HepG2 (cell line): ENCODE data around the gene PPP1R27. TPM values are rescaled to one million over a fixed set of nuclear protein-coding genes. Genes with fewer than 3 reads are reported as not detected.

Source experiments
- ATF7 ChIP-seq, 2 experiments: fragments of 450-650 bp in 1 of 2; sonication (generic) in 1 of 2; formaldehyde crosslinking in 1 of 2; IDR thresholded peaks; 2 replicates each; pipeline versions ENCODE4 v1.4.0 to v1.6.1; 2016 to 2020; ENCODE audit warnings: antibody characterized with exemption in 1 of 2, mild to moderate bottlenecking in 1 of 2, missing genetic modification reagents in 1 of 2
- ELF3 ChIP-seq: IDR thresholded peaks from 2 replicates; pipeline ENCODE4 v1.6.1; 2016; ENCODE audit warnings: missing genetic modification reagents, missing compliant biosample characterization
- ERF ChIP-seq: IDR thresholded peaks from 2 replicates; pipeline ENCODE4 v1.6.1; 2018; ENCODE audit warnings: missing biosample characterization, missing genetic modification reagents
- FOXA1 ChIP-seq, 2 experiments: fragments of 450-650 bp in 1 of 2; sonication (generic) in 1 of 2; formaldehyde crosslinking in 1 of 2; IDR thresholded peaks; 2 replicates each; pipeline versions ENCODE4 v1.4.0 to v1.6.1; 2016 to 2020; ENCODE audit warnings: missing genetic modification reagents in 1 of 2
- HNRNPH1 ChIP-seq: fragments of 200-400 bp; formaldehyde crosslinking; optimal IDR thresholded peaks from 2 replicates; pipeline ENCODE3; 2017; ENCODE audit warnings: mild to moderate bottlenecking, low read depth, low read length
- HNRNPL ChIP-seq: fragments of 200-400 bp; formaldehyde crosslinking; IDR thresholded peaks from 2 replicates; pipeline ENCODE4 v1.6.1; 2017; ENCODE audit warnings: mild to moderate bottlenecking, low read depth, low read length
- IKZF4 ChIP-seq: sonication (generic); formaldehyde crosslinking; IDR thresholded peaks from 2 replicates; pipeline ENCODE4 v1.5.1; 2020; ENCODE audit warnings: borderline replicate concordance, mild to moderate bottlenecking, low read depth, missing genetic modification reagents; ENCODE audit errors: not compliant biosample characterization
- MAF1 ChIP-seq: sonication (generic); formaldehyde crosslinking; IDR thresholded peaks from 2 replicates; pipeline ENCODE4 v1.5.0; 2020; ENCODE audit warnings: missing genetic modification reagents, borderline replicate concordance
- MED8 ChIP-seq: sonication (generic); formaldehyde crosslinking; IDR thresholded peaks from 2 replicates; pipeline ENCODE4 v1.8.1; 2023; ENCODE audit warnings: mild to moderate bottlenecking, missing genetic modification reagents; ENCODE audit not compliant: insufficient replicate concordance
- NFYB ChIP-seq: sonication (generic); formaldehyde crosslinking; IDR thresholded peaks from 2 replicates; pipeline ENCODE4 v1.4.0; 2020; ENCODE audit warnings: missing genetic modification reagents
- SPEN ChIP-seq: sonication (generic); formaldehyde crosslinking; IDR thresholded peaks from 2 replicates; pipeline ENCODE4 v1.5.1; 2020; ENCODE audit warnings: low read depth, mild to moderate bottlenecking, missing genetic modification reagents
- SRF ChIP-seq: IDR thresholded peaks from 2 replicates; pipeline ENCODE4 v1.6.1; 2011; ENCODE audit warnings: mild to moderate bottlenecking, low read depth, low read length, moderate library complexity
- TAF1 ChIP-seq: sonication (generic); formaldehyde crosslinking; IDR thresholded peaks from 2 replicates; pipeline ENCODE4 v1.4.0; 2020; ENCODE audit warnings: missing genetic modification reagents
- TAF15 ChIP-seq: fragments of 200-400 bp; formaldehyde crosslinking; IDR thresholded peaks from one replicate; pipeline ENCODE4 v1.6.1; 2018; ENCODE audit warnings: mild to moderate bottlenecking, low read depth, low read length; ENCODE audit not compliant: poor library complexity, severe bottlenecking
- THAP8 ChIP-seq: sonication (generic); formaldehyde crosslinking; IDR thresholded peaks from 2 replicates; pipeline ENCODE4 v1.5.1; 2020; ENCODE audit warnings: missing genetic modification reagents, mild to moderate bottlenecking, borderline replicate concordance
- ZGPAT ChIP-seq: IDR thresholded peaks from 2 replicates; pipeline ENCODE4 v1.6.1; 2016; ENCODE audit warnings: mild to moderate bottlenecking
- ZNF382 ChIP-seq: sonication (generic); formaldehyde crosslinking; IDR thresholded peaks from 2 replicates; pipeline ENCODE4 v1.5.0; 2020; ENCODE audit warnings: missing genetic modification reagents, mild to moderate bottlenecking, borderline replicate concordance
- ZNF547 ChIP-seq: sonication (generic); formaldehyde crosslinking; IDR thresholded peaks from 2 replicates; pipeline ENCODE4 v1.5.1; 2020; ENCODE audit warnings: mild to moderate bottlenecking, missing genetic modification reagents
- ZNF570 ChIP-seq: sonication (generic); formaldehyde crosslinking; IDR thresholded peaks from 2 replicates; pipeline ENCODE4 v1.4.0; 2020; ENCODE audit warnings: mild to moderate bottlenecking, missing genetic modification reagents, borderline replicate concordance
- ZNF580 ChIP-seq: IDR thresholded peaks from 2 replicates; pipeline ENCODE4 v1.6.1; 2016; ENCODE audit warnings: low read depth, borderline replicate concordance
- ZNF644 ChIP-seq: IDR thresholded peaks from 2 replicates; pipeline ENCODE4 v1.6.1; 2016; ENCODE audit warnings: low read depth
- ZNF703 ChIP-seq: sonication (generic); formaldehyde crosslinking; IDR thresholded peaks from 2 replicates; pipeline ENCODE4 v1.5.1; 2020; ENCODE audit warnings: missing genetic modification reagents, mild to moderate bottlenecking, moderate library complexity, borderline replicate concordance
- ZNF761 ChIP-seq: sonication (generic); formaldehyde crosslinking; conservative IDR thresholded peaks from 2 replicates; pipeline ENCODE4 v1.4.0; 2020; ENCODE audit warnings: mild to moderate bottlenecking, missing genetic modification reagents
- polyA plus RNA-seq, 8 experiments: library from polyadenylated mRNA; depleted of rRNA in 3 of 8; stranded (reverse) in 7 of 8; unstranded in 1 of 8; fragments of >200 nt; fragmentation: Illumina TruSeq in 4 of 8; extraction: Trizol in 4 of 8; gene quantifications; 2 replicates each; pipeline versions ENCODE4 v1.2.1 to v1.2.3, GENCODE V29; 2011 to 2016; ENCODE audit warnings: low read depth in 4 of 8, missing spikeins in 1 of 8, mixed read lengths in 1 of 8; ENCODE audit not compliant: insufficient read depth in 1 of 8
- total RNA-seq, 5 experiments: library from RNA; depleted of rRNA; stranded (reverse); fragments of >200 nt; fragmentation: Illumina TruSeq; extraction: Trizol; gene quantifications; 2 replicates each; pipeline ENCODE4 v1.2.3, GENCODE V29; 2016; ENCODE audit warnings: low read depth in 1 of 5
- TF ChIP-seq, protein P1 (sequence below): IDR thresholded peaks from 2 replicates; pipeline ENCODE4 v1.6.1; 2016; ENCODE audit warnings: mild to moderate bottlenecking, missing biosample characterization, missing genetic modification reagents
- TF ChIP-seq, protein P2 (sequence below): sonication (generic); formaldehyde crosslinking; IDR thresholded peaks from 2 replicates; pipeline ENCODE4 v1.5.1; 2020; ENCODE audit warnings: mild to moderate bottlenecking, moderate library complexity, missing genetic modification reagents

PPP1R27 gene
- total and polyA plus RNA-seq, 2 of the 13 experiments (the other 11 are each of a cell fraction or from before 2014, with no cell fraction given) = 0.17 to 1.00 TPM

DNA sequence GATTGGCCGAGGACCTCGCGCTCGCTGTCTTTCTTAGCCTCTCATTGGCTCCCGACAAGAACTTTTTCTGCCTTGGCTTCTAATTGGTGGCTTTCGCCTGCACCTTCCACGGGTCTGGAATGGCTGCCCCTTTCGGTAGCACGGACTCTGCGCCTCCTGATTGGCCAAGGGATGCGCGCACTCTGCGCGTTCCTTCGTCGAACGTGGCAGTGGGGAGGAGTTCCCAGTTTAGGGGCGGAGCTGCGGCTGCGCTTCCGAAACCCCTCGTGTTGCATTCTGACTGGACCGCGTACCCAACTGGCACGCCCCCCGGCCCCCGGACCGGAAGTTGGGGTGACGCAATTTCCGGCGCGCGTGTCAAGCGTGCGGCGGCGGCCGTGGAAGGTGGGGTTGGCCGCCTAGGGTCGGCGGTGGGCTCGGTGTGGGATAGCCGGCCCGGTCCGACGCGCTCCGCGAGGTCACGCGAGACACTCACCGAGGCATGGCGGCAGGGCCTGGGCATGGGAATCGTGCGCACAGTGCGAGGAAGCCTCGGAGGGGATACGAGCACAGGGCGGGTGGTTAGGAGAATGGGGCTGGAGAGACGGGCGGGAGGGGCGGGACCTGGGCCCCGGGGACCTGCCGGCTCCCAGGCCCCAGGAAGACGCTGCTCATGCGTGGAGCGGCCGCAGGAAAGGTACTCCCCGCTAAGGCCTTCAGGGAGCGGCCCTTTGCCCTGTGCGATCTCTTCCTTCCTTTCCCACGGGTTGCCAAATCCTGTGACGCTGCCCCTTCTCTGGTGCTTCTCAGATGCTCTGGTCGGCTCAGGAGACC lies 26.1 kb upstream of the PPP1R27 start (continued):
- TF ChIP-seq ZGPAT (peak; percentile 92), HNRNPH1 (no peak), MAF1 (peak; percentile 86; the same call in 1 of the 2 replicates), THAP8 (CRISPR knock-in tag) (no peak), ZNF547 (CRISPR knock-in tag) (peak; percentile 75), ZNF761 (peak; percentile 57; the same call in 1 of the 2 replicates), ZNF703 (CRISPR knock-in tag) (peak; percentile 84; the same call in 1 of the 2 replicates), HNRNPL (peak; percentile 51; the same call in 1 of the 2 replicates), ELF3 (peak; percentile 76; the same call in 1 of the 2 replicates), TAF1 (CRISPR knock-in tag) (peak; percentile 98), ZNF570 (CRISPR knock-in tag) (no peak), SRF (0 out of 2 replicates have a peak, but pooled peaks have one; percentile 13), ZNF644 (CRISPR knock-in tag) (no peak), TAF15 (peak; percentile 69), IKZF4 (peak; percentile 66), ZNF382 (no peak), FOXA1 (IDR thresholded peaks at IDR 0.05) (no peak), FOXA1 (CRISPR knock-in tag; IDR thresholded peaks at IDR 0.05) (peak; percentile 35; the same call in 1 of the 2 replicates), SPEN (CRISPR knock-in tag) (peak; percentile 96), ATF7 (IDR thresholded peaks at IDR 0.05) (peak; percentile 93), ATF7 (CRISPR knock-in tag; IDR thresholded peaks at IDR 0.05) (peak; percentile 98), ZNF580 (CRISPR knock-in tag) (0 out of 2 replicates have a peak, but pooled peaks have one; percentile 56), ERF (CRISPR knock-in tag) (peak; percentile 97), MED8 (CRISPR knock-in tag) (peak; percentile 98), NFYB (peak; percentile 95)
- TF ChIP-seq, protein P1, sequence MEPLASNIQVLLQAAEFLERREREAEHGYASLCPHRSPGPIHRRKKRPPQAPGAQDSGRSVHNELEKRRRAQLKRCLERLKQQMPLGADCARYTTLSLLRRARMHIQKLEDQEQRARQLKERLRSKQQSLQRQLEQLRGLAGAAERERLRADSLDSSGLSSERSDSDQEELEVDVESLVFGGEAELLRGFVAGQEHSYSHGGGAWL = peak; percentile 94
- TF ChIP-seq, protein P2, sequence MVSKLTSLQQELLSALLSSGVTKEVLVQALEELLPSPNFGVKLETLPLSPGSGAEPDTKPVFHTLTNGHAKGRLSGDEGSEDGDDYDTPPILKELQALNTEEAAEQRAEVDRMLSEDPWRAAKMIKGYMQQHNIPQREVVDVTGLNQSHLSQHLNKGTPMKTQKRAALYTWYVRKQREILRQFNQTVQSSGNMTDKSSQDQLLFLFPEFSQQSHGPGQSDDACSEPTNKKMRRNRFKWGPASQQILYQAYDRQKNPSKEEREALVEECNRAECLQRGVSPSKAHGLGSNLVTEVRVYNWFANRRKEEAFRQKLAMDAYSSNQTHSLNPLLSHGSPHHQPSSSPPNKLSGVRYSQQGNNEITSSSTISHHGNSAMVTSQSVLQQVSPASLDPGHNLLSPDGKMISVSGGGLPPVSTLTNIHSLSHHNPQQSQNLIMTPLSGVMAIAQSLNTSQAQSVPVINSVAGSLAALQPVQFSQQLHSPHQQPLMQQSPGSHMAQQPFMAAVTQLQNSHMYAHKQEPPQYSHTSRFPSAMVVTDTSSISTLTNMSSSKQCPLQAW = peak; percentile 95
